ENCODE measurements around the gene RBM23. TPM values are rescaled to one million over a fixed set of nuclear protein-coding genes. Genes with fewer than 3 reads are reported as not detected.

The RBM23 gene
- total RNA-seq, 1 experiment from 2014 or later = 76.5 TPM

GRCh38 chr14:22887260-22887989, 31.5 kb downstream of the RBM23 start:
- ChIA-PET POLR2A (ENCODE audit: unreplicated experiment) (no interaction called here), CTCF (interaction anchor here (1.0 kb wide), 1 partner anchor 60 kb away, joined by 4 read pairs; no protein-coding TSS in a partner anchor)
- Histone ChIP-seq H3F3A (ENCODE audit: insufficient read depth, low read depth) (peaks cover 5% of the 10 kb centered on the region; the same call in 1 of the 2 replicates), H3K4me2 (peak overlapping the region; percentile 86), H3K4me3 (peak overlapping the region; percentile 68), H3K4me1 (replicated peaks; ENCODE audit: insufficient read depth) (peaks cover 7% of the 10 kb centered on the region; the same call in 1 of the 2 replicates), H3K27me3 (ENCODE audit: insufficient read depth, low read depth) (no peaks in the 10 kb centered on the region), H3K36me3 (ENCODE audit: low read depth) (no peaks in the 10 kb centered on the region), H4K20me1 (ENCODE audit: insufficient read depth) (no peaks in the 10 kb centered on the region), H3K9me2 (ENCODE audit: insufficient read depth) (no peaks in the 10 kb centered on the region), H3K27ac (peak overlapping the region; percentile 61), H3K9me3 (ENCODE audit: insufficient read depth, low read depth) (no peaks in the 10 kb centered on the region), H2AFZ (peak overlapping the region; percentile 79), H3K79me2 (ENCODE audit: low read depth) (no peaks in the 10 kb centered on the region)
- TSS peak; percentile 84 for BruUV-seq (replicated peaks)
- intact Hi-C loops (cut with micrococcal nuclease; ENCODE audit: unreplicated experiment) = loop anchor here (1.0 kb wide), 1 partner anchor 15 kb away; no protein-coding TSS in a partner anchor
- no peak for TF ChIP-seq EZH2 (IDR thresholded peaks at IDR 0.05; ENCODE audit: low read depth)
- peak; percentile 64 to 88 for DNase-seq

- TF ChIP-seq EZH2 (IDR thresholded peaks at IDR 0.05; ENCODE audit: low read depth) (no peak), CTCF (conservative IDR thresholded peaks at IDR 0.05) (no peak; the same call in 1 of the 2 replicates)
- Histone ChIP-seq H2AFZ (peak overlapping the region; percentile 79), H3K9me2 (ENCODE audit: insufficient read depth) (no peaks in the 10 kb centered on the region), H3K9me3 (ENCODE audit: insufficient read depth, low read depth) (no peaks in the 10 kb centered on the region), H3K4me1 (replicated peaks; ENCODE audit: insufficient read depth) (peaks cover 7% of the 10 kb centered on the region; the same call in 1 of the 2 replicates), H3K79me2 (ENCODE audit: low read depth) (no peaks in the 10 kb centered on the region), H3K27ac (peak overlapping the region; percentile 61), H3K4me3 (peak overlapping the region; percentile 68), H3F3A (ENCODE audit: insufficient read depth, low read depth) (peaks cover 5% of the 10 kb centered on the region; the same call in 1 of the 2 replicates), H4K20me1 (ENCODE audit: insufficient read depth) (no peaks in the 10 kb centered on the region), H3K27me3 (ENCODE audit: insufficient read depth, low read depth) (no peaks in the 10 kb centered on the region), H3K36me3 (ENCODE audit: low read depth) (no peaks in the 10 kb centered on the region), H3K4me2 (peak overlapping the region; percentile 86)
- intact Hi-C loops (cut with micrococcal nuclease; ENCODE audit: unreplicated experiment) = loop anchor here (1.0 kb wide), 1 partner anchor 14 kb away; no protein-coding TSS in a partner anchor
- peak; percentile 63 to 66 for DNase-seq
- POLR2A ChIA-PET (ENCODE audit: unreplicated experiment) = interaction anchor here (0.6 to 0.7 kb wide), 2 partner anchors 60 to 99 kb away, joined by 3 to 5 read pairs; no protein-coding TSS in a partner anchor
- CTCF ChIA-PET = interaction anchor here (1.0 kb wide), 1 partner anchor 60 kb away, joined by 4 read pairs; no protein-coding TSS in a partner anchor
- no TSS peak for BruUV-seq (replicated peaks)
Measured at GRCh38 chr14:22886500-22887259, 32.3 kb downstream of the RBM23 start.

- Histone ChIP-seq H3K4me2 (peak overlapping the region; percentile 86), H3K27ac (no peak overlapping the region), H3K9me3 (ENCODE audit: insufficient read depth, low read depth) (no peaks in the 10 kb centered on the region), H3K79me2 (ENCODE audit: low read depth) (no peaks in the 10 kb centered on the region), H3K27me3 (ENCODE audit: insufficient read depth, low read depth) (no peaks in the 10 kb centered on the region), H4K20me1 (ENCODE audit: insufficient read depth) (no peaks in the 10 kb centered on the region), H3F3A (ENCODE audit: insufficient read depth, low read depth) (peaks cover 5% of the 10 kb centered on the region; the same call in 1 of the 2 replicates), H3K36me3 (ENCODE audit: low read depth) (no peaks in the 10 kb centered on the region), H3K4me1 (replicated peaks; ENCODE audit: insufficient read depth) (peaks cover 7% of the 10 kb centered on the region; the same call in 1 of the 2 replicates), H2AFZ (peak overlapping the region; percentile 79), H3K9me2 (ENCODE audit: insufficient read depth) (no peaks in the 10 kb centered on the region), H3K4me3 (peak overlapping the region; percentile 68; the same call in 1 of the 2 replicates)
- intact Hi-C loops (cut with micrococcal nuclease; ENCODE audit: unreplicated experiment) = no loop called here
- BruUV-seq (replicated peaks) = no TSS peak
- no peak for DNase-seq
- TF ChIP-seq CTCF (conservative IDR thresholded peaks at IDR 0.05) = no peak
- TF ChIP-seq EZH2 (IDR thresholded peaks at IDR 0.05; ENCODE audit: low read depth) = no peak
- ChIA-PET POLR2A (ENCODE audit: unreplicated experiment) (interaction anchor here (0.6 to 0.7 kb wide), 2 partner anchors 59 to 98 kb away, joined by 3 to 5 read pairs; no protein-coding TSS in a partner anchor), CTCF (no interaction called here)
Measured at GRCh38 chr14:22885975-22886374, 33.0 kb downstream of the RBM23 start.

All from PC-9 (cell line).